Measurements from ENCODE around the gene TECTA. TPM values are rescaled to one million over a fixed set of nuclear protein-coding genes. Genes with fewer than 3 reads are reported as not detected.
"Not testable (repeated sequence)": the region's sequence is repeated elsewhere in the genome, so short reads cannot be mapped to it uniquely, and the experiment has no call there.

The TECTA gene
- total RNA-seq, 2 donors from 2014 or later = 0.62 to 0.83 TPM

GRCh38 chr11:121153472-121153871 is 52.4 kb downstream of the TECTA start:
- intact Hi-C loops (cut with DNase I) = no loop called here
- DNase-seq (ENCODE audit: low spot score) = no peak

GRCh38 chr11:121154486-121155314 is 53.7 kb downstream of the TECTA start:
- intact Hi-C loops (cut with DNase I) = no loop called here
- DNase-seq (ENCODE audit: low spot score) = no peak

- intact Hi-C loops (cut with DNase I) = no loop called here
- no peak for DNase-seq (ENCODE audit: low spot score)
Measured at GRCh38 chr11:121157756-121158155, 56.7 kb downstream of the TECTA start.

DNA sequence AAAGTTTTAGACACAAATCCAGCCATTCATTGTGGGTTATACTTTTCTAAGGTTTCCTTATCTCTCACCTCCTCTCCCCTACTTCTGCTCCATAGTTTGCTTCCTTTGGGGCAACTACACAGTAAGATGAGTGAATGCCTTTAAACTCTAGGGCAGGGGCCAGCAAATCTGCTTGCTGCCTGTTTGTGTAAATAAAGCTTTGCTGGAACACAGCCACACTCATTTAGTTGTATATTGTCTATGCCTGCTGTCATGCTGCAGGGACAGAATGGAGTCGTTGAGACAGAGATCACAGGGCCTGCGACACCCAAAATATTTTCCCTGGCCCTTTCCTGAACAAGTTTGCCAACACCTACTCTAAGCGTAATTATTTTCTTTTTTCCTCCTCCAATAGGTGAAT is 58.7 kb downstream of the TECTA start:
- no peak for DNase-seq (ENCODE audit: low spot score)
- intact Hi-C loops (cut with DNase I) = no loop called here

DNA sequence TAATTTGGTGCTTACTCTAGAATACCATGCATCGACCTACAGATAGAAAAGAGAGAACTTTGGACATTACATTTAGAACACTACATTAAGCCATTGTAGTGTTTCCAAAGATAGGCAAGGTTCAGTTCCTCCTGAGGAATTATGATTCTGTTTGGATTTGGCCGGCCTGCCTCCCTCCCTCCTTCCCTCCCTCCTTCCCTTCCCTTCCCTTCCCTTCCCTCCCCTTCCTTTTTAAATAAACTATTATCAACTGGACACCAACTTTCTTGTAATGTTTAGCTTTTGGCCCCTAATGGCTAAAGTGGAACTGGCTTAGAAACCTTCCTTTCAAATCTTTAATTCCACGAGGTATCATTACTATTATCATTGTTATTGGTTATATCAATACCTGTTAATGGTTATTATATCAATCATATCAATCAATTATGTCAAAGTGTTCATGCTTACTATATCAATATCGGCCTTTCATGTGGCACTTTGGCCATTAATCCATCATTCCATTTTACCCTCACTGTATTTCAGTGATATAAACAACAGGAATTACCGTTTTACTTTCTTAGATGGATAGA is 60.4 kb downstream of the TECTA start:
- intact Hi-C loops (cut with DNase I) = no loop called here
- DNase-seq (ENCODE audit: low spot score) = no peak

- intact Hi-C loops (cut with DNase I) = no loop called here
- no peak for DNase-seq (ENCODE audit: low spot score)
Measured at GRCh38 chr11:121163658-121164308, 62.7 kb downstream of the TECTA start.

DNA sequence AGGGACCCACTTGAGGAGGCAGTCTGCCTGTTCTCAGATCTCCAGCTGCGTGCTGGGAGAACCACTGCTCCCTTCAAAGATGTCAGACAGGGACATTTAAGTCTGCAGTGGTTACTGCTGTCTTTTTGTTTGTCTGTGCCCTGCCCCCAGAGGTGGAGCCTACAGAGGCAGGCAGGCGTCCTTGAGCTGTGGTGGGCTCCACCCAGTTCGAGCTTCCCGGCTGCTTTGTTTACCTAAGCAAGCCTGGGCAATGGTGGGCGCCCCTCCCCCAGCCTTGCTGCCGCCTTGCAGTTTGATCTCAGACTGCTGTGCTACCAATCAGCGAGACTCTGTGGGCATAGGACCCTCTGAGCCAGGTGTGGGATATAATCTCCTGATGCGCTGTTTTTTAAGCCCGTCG is 76.6 kb downstream of the TECTA start:
- intact Hi-C loops (cut with DNase I); DNase-seq (ENCODE audit: low spot score): not testable (repeated sequence)

GRCh38 chr11:121179306-121179705 is 78.3 kb downstream of the TECTA start:
- intact Hi-C loops (cut with DNase I) = no loop called here

DNA sequence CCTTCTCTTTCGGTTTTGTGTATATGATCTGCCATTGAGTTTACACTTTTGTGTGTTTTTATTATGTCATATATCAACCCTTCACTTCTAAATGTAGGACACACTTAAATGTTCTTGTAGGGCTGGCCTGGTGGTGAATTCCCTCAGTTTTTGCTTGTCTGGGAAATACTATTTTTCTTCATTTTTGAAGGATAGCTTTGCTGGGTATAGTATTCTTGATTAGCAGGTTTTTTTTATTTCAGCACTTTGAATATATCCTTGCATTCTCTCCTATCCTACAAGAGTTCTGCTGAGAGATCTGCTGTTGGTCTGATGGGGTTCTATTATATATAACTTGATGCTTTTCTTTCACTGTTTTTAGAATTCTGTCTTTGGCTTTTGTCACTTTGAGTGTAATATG is 79.1 kb downstream of the TECTA start:
- DNase-seq (ENCODE audit: low spot score) = no peak
- intact Hi-C loops (cut with DNase I) = no loop called here

More at GRCh38 chr11:121179306-121179705, 78.3 kb downstream of the TECTA start:
- no peak for DNase-seq (ENCODE audit: low spot score)

- intact Hi-C loops (cut with DNase I) = no loop called here
- DNase-seq (ENCODE audit: low spot score) = no peak
Measured at GRCh38 chr11:121188776-121189175, 87.7 kb downstream of the TECTA start.

GRCh38 chr11:121191818-121192217 is 90.8 kb downstream of the TECTA start:
- DNase-seq (ENCODE audit: low spot score) = no peak
- intact Hi-C loops (cut with DNase I) = no loop called here

DNA sequence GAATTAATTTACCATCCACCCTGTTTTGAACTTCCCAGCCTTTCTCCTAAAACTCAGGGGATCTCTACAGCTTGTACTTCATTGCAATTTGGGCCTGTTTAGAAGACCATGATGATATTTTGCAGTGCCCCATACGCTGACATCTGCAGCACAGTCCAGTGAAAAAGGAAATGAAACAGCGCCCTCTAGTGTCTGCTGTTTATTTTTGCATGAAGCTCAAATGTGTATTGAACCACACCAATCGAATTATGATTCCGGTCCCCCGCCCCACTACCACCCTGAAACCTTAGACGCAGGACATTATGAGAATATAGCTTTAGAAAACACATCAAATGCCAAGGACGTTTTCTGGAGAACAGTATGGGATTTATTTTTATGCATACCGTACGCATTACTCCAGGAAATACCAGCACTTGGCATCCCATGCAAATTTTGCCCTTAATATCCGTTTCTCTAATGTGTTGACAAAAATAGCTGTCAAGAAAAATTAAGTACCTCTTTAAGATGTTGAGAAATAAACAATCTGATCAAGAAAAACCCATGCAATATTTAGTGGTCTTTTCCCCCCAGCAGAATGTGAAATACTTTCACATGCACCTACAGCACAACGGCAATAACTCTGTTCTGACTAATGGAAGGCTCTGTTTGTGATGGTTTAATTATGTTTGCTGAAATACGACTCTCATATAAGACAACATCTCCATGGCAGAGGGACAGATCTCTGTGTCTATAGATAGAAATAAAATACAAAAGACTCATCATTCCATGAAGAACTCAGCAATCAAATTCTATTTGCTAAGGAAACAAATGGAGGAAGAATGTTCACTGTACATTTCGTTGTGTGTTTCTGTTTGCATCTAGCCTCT is 93.9 kb downstream of the TECTA start:
- intact Hi-C loops (cut with DNase I) = no loop called here

DNA sequence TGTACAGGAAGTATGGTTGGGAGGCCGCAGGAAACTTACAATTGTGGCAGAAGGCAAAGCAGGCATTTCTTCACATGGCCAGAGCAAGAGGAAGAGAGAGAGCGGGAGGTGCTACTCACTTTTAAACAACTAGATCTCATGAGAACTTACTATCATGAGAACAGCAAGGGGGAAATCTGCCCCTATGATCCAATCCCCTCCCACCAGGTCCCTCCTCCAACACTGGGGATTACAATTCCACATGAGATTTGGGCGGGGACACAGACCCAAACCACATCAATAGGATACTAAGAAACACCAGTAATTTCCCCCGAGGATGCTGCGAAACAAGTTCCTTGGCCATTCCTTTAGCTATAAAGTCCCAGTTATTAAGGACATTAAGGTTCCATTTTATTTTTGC is 97.4 kb downstream of the TECTA start:
- intact Hi-C loops (cut with DNase I) = no loop called here
- no peak for DNase-seq (ENCODE audit: low spot score)

More for the DNA sequence above, 93.9 kb downstream of the TECTA start:
- DNase-seq (ENCODE audit: low spot score) = no peak

DNA sequence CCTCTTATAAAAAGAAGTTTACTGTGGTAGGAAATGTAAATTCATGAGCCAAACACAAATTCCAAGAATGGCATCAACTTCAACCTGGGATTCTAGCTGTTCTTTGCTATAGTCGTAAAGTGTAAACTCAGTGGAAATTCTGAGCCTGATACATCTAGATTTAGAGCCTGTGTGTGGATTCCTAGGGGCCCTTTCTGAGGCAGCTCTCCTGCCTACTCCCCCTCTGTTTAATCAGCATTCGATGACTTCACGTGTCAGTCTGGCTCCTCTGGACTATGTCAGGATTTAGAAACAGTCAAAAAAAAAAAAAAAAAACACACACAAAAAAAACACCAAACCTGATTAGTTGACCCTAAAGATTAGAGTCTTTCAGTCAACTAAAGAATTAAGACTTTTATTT is 98.5 kb downstream of the TECTA start:
- intact Hi-C loops (cut with DNase I) = no loop called here
- no peak for DNase-seq (ENCODE audit: low spot score)

DNA sequence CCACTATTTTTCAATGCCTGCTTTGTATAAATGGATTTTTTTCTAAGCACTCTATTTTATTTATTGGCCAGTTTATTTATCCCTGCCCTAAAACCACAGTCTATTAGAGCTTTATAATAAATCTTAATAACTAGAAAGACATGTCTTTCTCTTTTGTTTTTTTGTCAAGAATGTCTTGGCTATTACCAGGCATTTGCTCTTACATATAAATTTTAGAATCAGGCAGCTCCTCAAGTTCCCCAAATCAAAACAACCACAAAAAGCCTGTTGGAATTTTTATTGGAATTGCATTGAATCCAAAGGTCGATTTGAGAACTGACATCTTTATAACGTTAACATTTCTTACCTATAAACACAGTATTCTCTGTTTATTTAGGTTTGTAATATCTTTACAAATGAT is 105.8 kb downstream of the TECTA start:
- no peak for DNase-seq (ENCODE audit: low spot score)
- intact Hi-C loops (cut with DNase I) = no loop called here

GRCh38 chr11:121207485-121208115 is 106.6 kb downstream of the TECTA start:
- intact Hi-C loops (cut with DNase I) = no loop called here
- no peak for DNase-seq (ENCODE audit: low spot score)

DNA sequence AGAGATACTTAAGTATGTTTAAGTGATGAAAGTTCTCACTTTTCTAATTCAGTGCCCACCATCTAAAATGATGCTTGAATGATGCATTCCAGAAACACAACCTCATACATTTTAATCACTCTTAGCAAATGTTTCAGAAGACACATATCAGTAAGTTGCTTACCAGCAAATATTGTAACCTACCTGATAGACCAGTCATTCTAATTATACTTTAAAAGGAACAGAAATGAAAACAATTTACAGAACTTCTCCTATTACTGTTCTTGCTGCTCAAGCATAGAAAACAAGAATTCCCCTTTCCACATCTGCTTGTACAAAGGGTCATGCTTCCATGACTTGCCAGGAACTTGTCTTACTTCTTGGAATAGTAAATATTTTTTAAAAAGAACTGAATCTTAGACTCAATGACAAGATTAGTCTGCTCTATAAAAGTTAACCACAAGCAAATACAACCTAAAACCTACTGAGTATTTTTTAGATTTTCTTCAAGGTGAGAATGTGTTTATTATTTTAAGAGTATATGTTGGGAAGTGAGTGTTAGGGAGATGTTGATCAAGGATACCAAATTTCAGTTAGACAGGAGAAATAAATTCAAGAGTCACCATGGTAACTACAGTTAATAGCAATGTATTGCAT is 109.5 kb downstream of the TECTA start:
- DNase-seq (ENCODE audit: low spot score) = no peak
- intact Hi-C loops (cut with DNase I) = no loop called here

GRCh38 chr11:121211626-121212025 is 110.6 kb downstream of the TECTA start:
- no peak for DNase-seq (ENCODE audit: low spot score)

More at GRCh38 chr11:121211626-121212025, 110.6 kb downstream of the TECTA start:
- intact Hi-C loops (cut with DNase I) = no loop called here

Measured in posterior vena cava (tissue), 2 donors.